Measurements from ENCODE around the gene THSD4.

The THSD4 gene

DNA sequence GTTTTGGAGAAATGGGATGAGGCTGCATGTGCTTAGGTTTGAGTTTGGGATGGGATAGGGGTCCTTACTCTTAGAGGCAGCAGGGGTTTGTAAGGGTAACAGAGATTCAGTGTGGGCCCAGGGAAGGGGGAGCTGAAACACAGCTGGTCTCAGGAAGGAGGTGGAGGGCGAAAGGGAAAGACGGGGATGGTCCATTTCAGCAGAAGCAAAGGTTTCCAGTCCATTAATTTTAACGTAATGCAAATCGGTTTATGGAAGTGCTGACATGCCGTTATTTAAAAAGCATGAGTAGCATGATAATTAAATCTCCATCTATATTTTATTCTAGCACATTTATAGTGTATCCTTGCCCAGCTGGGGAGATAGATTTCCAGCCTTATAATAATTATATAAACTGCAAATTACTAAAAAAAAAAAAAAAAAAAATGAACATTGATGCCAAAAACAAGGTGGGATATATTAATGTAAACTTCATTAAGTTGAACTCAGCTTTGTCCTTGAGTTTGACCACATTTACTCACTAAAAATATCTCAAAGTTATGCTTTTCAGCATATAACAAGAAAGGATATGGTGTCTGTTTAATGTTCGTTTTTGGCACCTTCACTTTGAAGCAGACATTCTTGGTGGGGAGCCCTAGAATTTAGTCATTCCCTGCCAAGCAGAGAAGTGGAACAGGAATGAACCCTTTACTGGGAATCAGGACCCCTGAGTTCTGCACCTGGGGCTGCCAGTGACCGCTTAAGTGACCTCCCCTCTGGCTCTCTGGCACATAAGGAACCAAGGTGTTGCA is 234.7 kb downstream of the THSD4 start:
- H3K4me3 ChIP-seq (ENCODE audit: low read length in 2 of 2) = peak overlapping the region in 1 of 2 donors; percentile 3
- H3K27ac ChIP-seq (ENCODE audit: low read length) = no peak overlapping the region
- no peaks in the 10 kb centered on the region for H3K9me3 ChIP-seq (ENCODE audit: control insufficient read depth in 2 of 2, low read length in 2 of 2)

DNA sequence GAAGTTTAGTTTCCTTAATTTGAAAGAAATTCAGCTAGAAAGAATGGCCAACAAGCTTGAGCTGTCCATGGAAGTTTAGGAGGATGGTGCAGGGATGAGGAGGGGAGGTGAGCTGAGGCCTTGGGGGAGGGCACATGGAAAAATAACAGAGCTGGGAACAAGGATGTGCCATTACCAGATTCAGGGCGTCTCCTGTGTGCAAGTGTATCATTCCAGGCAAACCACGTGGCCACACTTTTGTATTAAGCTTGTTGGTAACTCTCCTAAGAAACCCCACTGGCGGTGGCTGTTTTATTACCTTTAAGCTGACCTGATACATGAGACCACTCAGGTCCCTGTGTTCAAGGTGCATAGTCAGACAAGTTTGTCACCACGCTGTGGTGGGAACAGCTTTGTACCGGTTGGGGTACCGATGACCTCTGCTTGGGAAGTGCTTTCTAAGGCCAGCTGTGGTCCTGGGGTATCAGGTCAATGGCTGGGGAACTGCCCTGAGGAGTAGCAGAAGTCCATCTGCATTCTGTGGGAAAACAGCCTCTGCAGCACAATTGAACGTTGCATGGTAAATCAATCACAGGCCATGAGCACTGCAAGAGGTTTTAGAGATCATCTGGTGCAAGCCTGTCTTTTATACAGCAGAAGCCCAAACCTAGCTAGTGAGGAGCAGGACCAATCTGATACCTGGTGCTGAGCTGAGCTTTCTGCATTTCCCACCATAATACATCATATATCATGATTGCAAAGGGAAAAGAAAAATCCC is 235.5 kb downstream of the THSD4 start:
- Histone ChIP-seq H3K27me3 (ENCODE audit: control insufficient read depth in 1 of 2, insufficient read depth in 2 of 2, low read length in 2 of 2) (no peaks in the 10 kb centered on the region), H3K36me3 (ENCODE audit: control insufficient read depth in 2 of 2, insufficient read depth in 2 of 2, low read length in 2 of 2) (no peaks in the 10 kb centered on the region), H3K9ac (ENCODE audit: low read length in 2 of 2) (no peak overlapping the region), H3K9me3 (ENCODE audit: control insufficient read depth in 2 of 2, low read length in 2 of 2) (no peaks in the 10 kb centered on the region), H3K4me1 (ENCODE audit: control insufficient read depth, insufficient read depth, low read length) (peaks cover 27% of the 10 kb centered on the region), H3K4me3 (ENCODE audit: low read length in 2 of 2) (no peak overlapping the region), H3K27ac (ENCODE audit: low read length) (no peak overlapping the region)

More for the DNA sequence above, 234.7 kb downstream of the THSD4 start:
- no peaks in the 10 kb centered on the region for H3K27me3 ChIP-seq (ENCODE audit: control insufficient read depth in 1 of 2, insufficient read depth in 2 of 2, low read length in 2 of 2)
- no peak overlapping the region for H3K9ac ChIP-seq (ENCODE audit: low read length in 2 of 2)
- peaks cover 27% of the 10 kb centered on the region for H3K4me1 ChIP-seq (ENCODE audit: control insufficient read depth, insufficient read depth, low read length)
- no peaks in the 10 kb centered on the region for H3K36me3 ChIP-seq (ENCODE audit: control insufficient read depth in 2 of 2, insufficient read depth in 2 of 2, low read length in 2 of 2)

DNA sequence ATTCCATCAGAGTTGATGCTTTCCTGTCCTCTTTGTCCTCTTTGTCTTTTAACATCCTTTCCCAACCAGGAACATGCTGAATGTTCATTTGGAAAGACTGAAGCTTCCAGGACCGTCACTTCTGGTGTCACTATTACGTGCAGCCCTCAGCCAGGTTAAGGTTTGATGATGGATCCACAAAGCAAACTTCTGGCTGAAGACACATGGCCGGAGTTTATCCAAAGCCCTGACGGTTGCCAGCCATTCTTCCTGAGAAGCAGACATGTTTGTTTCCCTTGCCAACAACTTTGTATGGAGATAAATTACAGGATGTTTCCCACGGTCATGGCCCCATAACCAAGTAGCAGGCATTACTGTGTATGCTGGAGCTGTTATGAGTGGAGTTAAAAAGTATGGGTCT is 236.9 kb downstream of the THSD4 start:
- Histone ChIP-seq H3K27ac (ENCODE audit: low read length) (no peak overlapping the region), H3K9me3 (ENCODE audit: control insufficient read depth in 2 of 2, low read length in 2 of 2) (no peaks in the 10 kb centered on the region), H3K4me1 (ENCODE audit: control insufficient read depth, insufficient read depth, low read length) (peaks cover 30% of the 10 kb centered on the region)

DNA sequence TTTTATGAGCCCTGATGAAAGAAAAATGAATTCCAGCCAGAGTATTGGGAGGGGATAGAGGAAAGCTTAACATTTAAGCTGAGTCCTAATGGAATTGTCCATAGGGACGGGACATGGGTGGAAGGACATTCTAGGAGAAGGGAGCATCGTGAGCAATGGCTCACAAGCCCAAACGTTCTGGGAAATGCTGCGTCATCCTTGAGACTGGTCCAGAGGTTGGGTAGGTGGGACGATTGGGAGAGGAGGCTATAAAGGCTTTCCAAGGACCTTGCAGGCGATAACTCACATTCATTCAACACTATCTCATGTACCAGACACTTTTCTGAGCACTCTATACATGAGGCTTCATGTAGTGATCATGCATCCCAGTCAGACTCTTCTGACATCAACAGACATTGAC is 237.5 kb downstream of the THSD4 start:
- Histone ChIP-seq H3K27me3 (ENCODE audit: control insufficient read depth in 1 of 2, insufficient read depth in 2 of 2, low read length in 2 of 2) (no peaks in the 10 kb centered on the region), H3K4me3 (ENCODE audit: low read length in 2 of 2) (no peak overlapping the region), H3K27ac (ENCODE audit: low read length) (no peak overlapping the region), H3K9me3 (ENCODE audit: control insufficient read depth in 2 of 2, low read length in 2 of 2) (no peaks in the 10 kb centered on the region), H3K9ac (ENCODE audit: low read length in 2 of 2) (no peak overlapping the region), H3K4me1 (ENCODE audit: control insufficient read depth, insufficient read depth, low read length) (peaks cover 35% of the 10 kb centered on the region), H3K36me3 (ENCODE audit: control insufficient read depth in 2 of 2, insufficient read depth in 2 of 2, low read length in 2 of 2) (no peaks in the 10 kb centered on the region)

More for the DNA sequence above, 236.9 kb downstream of the THSD4 start:
- H3K27me3 ChIP-seq (ENCODE audit: control insufficient read depth in 1 of 2, insufficient read depth in 2 of 2, low read length in 2 of 2) = no peaks in the 10 kb centered on the region
- H3K36me3 ChIP-seq (ENCODE audit: control insufficient read depth in 2 of 2, insufficient read depth in 2 of 2, low read length in 2 of 2) = no peaks in the 10 kb centered on the region
- H3K4me3 ChIP-seq (ENCODE audit: low read length in 2 of 2) = no peak overlapping the region
- H3K9ac ChIP-seq (ENCODE audit: low read length in 2 of 2) = no peak overlapping the region

DNA sequence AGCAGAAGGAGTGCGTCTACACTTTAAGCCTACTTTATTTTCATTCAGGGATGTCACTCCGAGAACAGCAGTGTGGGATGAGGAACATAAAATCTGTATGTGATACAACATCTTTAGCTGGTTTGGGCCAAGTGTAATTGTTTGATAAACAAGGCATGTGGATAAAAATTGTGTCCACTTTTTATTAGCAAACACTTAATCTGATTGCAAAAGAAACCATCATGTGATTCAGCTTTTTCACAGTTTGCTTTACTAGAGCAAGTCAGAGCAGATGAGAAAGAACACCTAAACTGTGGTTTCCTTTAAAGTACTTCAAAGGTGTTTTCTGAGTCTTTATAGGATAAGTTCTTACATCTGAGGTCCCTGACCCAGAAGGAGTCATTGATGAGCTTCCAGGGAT is 237.9 kb downstream of the THSD4 start:
- Histone ChIP-seq H3K9me3 (ENCODE audit: control insufficient read depth in 2 of 2, low read length in 2 of 2) (no peaks in the 10 kb centered on the region), H3K27ac (ENCODE audit: low read length) (no peak overlapping the region), H3K4me1 (ENCODE audit: control insufficient read depth, insufficient read depth, low read length) (peaks cover 33% of the 10 kb centered on the region), H3K4me3 (ENCODE audit: low read length in 2 of 2) (no peak overlapping the region), H3K36me3 (ENCODE audit: control insufficient read depth in 2 of 2, insufficient read depth in 2 of 2, low read length in 2 of 2) (no peaks in the 10 kb centered on the region), H3K9ac (ENCODE audit: low read length in 2 of 2) (no peak overlapping the region), H3K27me3 (ENCODE audit: control insufficient read depth in 1 of 2, insufficient read depth in 2 of 2, low read length in 2 of 2) (no peaks in the 10 kb centered on the region)

DNA sequence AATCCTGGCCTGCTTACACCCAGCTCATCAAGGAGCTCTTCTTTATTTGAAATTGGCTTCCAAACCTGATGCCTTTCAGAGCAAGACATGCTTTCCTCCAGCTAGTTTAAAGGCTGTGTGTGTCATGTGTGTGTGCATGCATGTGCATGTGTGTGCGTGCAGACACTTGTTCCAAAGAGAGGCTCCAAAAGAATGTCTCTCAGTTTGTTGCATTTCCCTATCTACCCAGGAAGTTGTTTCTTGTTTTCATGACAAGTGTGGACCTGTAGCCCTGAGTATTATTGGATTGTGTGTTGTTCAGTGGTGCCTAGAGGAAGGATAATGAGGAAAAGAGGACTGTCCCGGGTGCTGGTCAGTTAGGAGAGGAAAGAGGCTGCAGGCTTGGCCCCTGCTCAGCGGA is 240.0 kb downstream of the THSD4 start:
- H3K9me3 ChIP-seq (ENCODE audit: control insufficient read depth in 2 of 2, low read length in 2 of 2) = no peaks in the 10 kb centered on the region
- no peak overlapping the region for H3K9ac ChIP-seq (ENCODE audit: low read length in 2 of 2)
- H3K4me1 ChIP-seq (ENCODE audit: control insufficient read depth, insufficient read depth, low read length) = peaks cover 17% of the 10 kb centered on the region

DNA sequence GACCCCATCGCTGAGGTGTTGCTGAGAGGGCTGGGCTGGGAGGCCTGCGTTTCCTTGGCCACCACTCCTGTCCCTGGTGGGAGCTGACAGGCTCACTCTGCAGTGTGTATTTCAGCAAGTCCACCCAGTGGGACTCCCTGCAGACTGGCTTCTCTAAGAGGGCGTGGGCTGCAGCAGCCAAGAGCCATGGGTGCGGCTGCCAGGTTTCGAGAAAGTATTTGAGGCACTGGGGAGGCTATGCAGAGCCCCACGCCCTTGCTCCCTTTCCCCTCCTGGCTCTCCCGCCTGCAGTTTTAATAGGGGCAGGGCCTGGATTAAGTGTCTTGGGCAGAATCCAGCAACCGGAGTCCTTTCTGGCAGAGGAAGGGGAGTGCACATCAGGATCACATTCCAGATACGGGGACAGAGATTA is 242.1 kb downstream of the THSD4 start:
- Histone ChIP-seq H3K27ac (ENCODE audit: low read length) (no peak overlapping the region), H3K36me3 (ENCODE audit: control insufficient read depth in 2 of 2, insufficient read depth in 2 of 2, low read length in 2 of 2) (no peaks in the 10 kb centered on the region), H3K4me1 (ENCODE audit: control insufficient read depth, insufficient read depth, low read length) (peaks cover 8% of the 10 kb centered on the region), H3K4me3 (ENCODE audit: low read length in 2 of 2) (no peak overlapping the region), H3K9me3 (ENCODE audit: control insufficient read depth in 2 of 2, low read length in 2 of 2) (no peaks in the 10 kb centered on the region), H3K27me3 (ENCODE audit: control insufficient read depth in 1 of 2, insufficient read depth in 2 of 2, low read length in 2 of 2) (no peaks in the 10 kb centered on the region), H3K9ac (ENCODE audit: low read length in 2 of 2) (no peak overlapping the region)

More for the DNA sequence above, 240.0 kb downstream of the THSD4 start:
- no peaks in the 10 kb centered on the region for H3K27me3 ChIP-seq (ENCODE audit: control insufficient read depth in 1 of 2, insufficient read depth in 2 of 2, low read length in 2 of 2)
- no peak overlapping the region for H3K27ac ChIP-seq (ENCODE audit: low read length)
- no peak overlapping the region for H3K4me3 ChIP-seq (ENCODE audit: low read length in 2 of 2)
- no peaks in the 10 kb centered on the region for H3K36me3 ChIP-seq (ENCODE audit: control insufficient read depth in 2 of 2, insufficient read depth in 2 of 2, low read length in 2 of 2)

DNA sequence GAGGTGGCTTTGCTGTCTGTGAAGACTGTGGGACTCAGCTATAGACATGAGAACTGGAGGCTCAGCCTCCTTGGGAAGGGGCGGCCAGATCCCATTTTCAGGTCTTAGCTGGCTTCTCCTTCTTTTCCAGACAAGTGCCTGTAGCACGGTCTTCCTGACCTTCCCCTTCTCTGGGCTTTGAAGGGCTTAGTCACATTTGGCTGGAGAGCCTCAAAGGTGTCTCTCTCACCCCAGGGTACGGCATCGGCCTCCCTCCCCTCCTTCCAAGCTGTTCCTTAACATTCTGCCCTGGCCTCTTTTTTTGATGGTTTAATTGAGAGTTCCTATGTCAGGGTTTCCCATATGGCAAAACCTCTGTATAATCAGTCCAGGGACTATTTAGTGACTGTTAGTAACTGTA is 242.7 kb downstream of the THSD4 start:
- Histone ChIP-seq H3K36me3 (ENCODE audit: control insufficient read depth in 2 of 2, insufficient read depth in 2 of 2, low read length in 2 of 2) (no peaks in the 10 kb centered on the region), H3K9me3 (ENCODE audit: control insufficient read depth in 2 of 2, low read length in 2 of 2) (no peaks in the 10 kb centered on the region), H3K4me3 (ENCODE audit: low read length in 2 of 2) (no peak overlapping the region), H3K4me1 (ENCODE audit: control insufficient read depth, insufficient read depth, low read length) (peaks cover 8% of the 10 kb centered on the region), H3K27me3 (ENCODE audit: control insufficient read depth in 1 of 2, insufficient read depth in 2 of 2, low read length in 2 of 2) (no peaks in the 10 kb centered on the region), H3K9ac (ENCODE audit: low read length in 2 of 2) (no peak overlapping the region), H3K27ac (ENCODE audit: low read length) (no peak overlapping the region)

DNA sequence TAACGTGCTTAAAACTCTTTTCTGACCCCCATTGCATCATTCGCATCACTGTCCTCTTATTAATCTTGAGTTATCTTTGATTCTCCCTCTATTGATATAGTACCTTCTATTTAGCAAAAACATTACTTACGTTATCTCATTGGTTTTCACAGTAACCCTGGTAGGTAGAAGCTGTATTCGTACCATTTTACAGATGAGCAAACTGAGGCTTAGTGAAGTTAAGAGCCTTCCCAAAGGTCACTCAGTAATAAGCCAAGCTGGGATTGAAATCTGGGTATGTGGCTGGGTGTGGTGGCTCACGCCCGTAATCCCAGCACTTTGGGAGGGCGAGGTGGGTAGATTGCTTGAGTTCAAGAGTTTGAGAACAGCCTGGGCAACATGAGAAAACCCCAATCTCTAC is 244.0 kb downstream of the THSD4 start:
- no peaks in the 10 kb centered on the region for H3K27me3 ChIP-seq (ENCODE audit: control insufficient read depth in 1 of 2, insufficient read depth in 2 of 2, low read length in 2 of 2)
- H3K27ac ChIP-seq (ENCODE audit: low read length) = no peak overlapping the region
- no peak overlapping the region for H3K4me3 ChIP-seq (ENCODE audit: low read length in 2 of 2)
- no peaks in the 10 kb centered on the region for H3K9me3 ChIP-seq (ENCODE audit: control insufficient read depth in 2 of 2, low read length in 2 of 2)
- H3K36me3 ChIP-seq (ENCODE audit: control insufficient read depth in 2 of 2, insufficient read depth in 2 of 2, low read length in 2 of 2) = no peaks in the 10 kb centered on the region
- peaks cover 8% of the 10 kb centered on the region for H3K4me1 ChIP-seq (ENCODE audit: control insufficient read depth, insufficient read depth, low read length)
- H3K9ac ChIP-seq (ENCODE audit: low read length in 2 of 2) = no peak overlapping the region

DNA sequence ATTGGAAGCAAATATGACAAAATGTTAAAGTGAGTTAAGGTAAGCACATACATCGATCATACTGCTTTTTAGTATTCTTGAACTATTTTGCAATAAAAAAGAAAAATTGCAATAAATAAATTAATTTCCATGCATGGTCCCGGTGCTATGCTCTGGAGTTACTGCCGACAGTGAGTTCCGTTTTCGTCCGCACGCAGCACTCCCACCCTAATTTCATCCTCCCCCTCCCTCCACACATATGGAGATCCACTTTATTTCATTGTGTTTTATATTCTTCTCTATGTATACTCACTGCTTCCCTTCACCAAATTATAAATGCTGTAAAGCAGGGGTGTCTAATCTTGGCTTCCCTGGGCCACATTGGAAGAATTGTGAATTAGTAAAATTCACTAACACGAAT is 247.3 kb downstream of the THSD4 start:
- Histone ChIP-seq H3K27ac (ENCODE audit: low read length) (no peak overlapping the region), H3K27me3 (ENCODE audit: control insufficient read depth in 1 of 2, insufficient read depth in 2 of 2, low read length in 2 of 2) (no peaks in the 10 kb centered on the region), H3K9ac (ENCODE audit: low read length in 2 of 2) (no peak overlapping the region), H3K4me3 (ENCODE audit: low read length in 2 of 2) (no peak overlapping the region), H3K9me3 (ENCODE audit: control insufficient read depth in 2 of 2, low read length in 2 of 2) (no peaks in the 10 kb centered on the region), H3K4me1 (ENCODE audit: control insufficient read depth, insufficient read depth, low read length) (no peaks in the 10 kb centered on the region), H3K36me3 (ENCODE audit: control insufficient read depth in 2 of 2, insufficient read depth in 2 of 2, low read length in 2 of 2) (no peaks in the 10 kb centered on the region)

Data from stomach smooth muscle (tissue), 2 donors.